Measurements from ENCODE around the gene CUX1. TPM values are rescaled to one million over a fixed set of nuclear protein-coding genes. Genes with fewer than 3 reads are reported as not detected.

Gene CUX1
- total RNA-seq, 1 experiment from 2014 or later: 116 TPM

DNA sequence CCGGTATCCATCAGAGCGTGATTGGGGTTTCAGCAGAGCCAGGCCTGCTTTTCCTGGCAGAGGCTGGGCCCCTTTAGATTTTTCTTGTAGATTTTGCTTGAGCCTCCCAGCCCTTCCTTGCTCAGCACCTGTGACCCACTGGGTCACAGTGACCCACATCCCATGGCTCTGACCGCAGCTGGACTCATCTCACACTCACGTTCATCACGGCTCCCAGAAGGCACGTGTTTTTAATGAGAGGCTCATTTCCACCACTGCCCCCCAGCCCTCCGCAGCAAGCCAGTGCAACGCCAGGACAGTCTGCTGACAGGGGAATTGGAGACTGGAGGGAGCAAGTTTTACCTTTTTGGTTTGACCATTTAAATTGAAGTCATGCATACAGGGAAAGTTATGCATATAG lies 155.7 kb downstream of the CUX1 start:
- Mint-ChIP-seq H3K4me3 (ENCODE audit: unreplicated experiment) (no peak overlapping the region), H3K27me3 (ENCODE audit: insufficient read depth, unreplicated experiment) (no peaks in the 10 kb centered on the region), H3K36me3 (ENCODE audit: insufficient read depth, unreplicated experiment) (peaks cover 54% of the 10 kb centered on the region), H3K4me1 (ENCODE audit: low read depth, unreplicated experiment) (peaks cover 34% of the 10 kb centered on the region), H3K9me3 (ENCODE audit: unreplicated experiment) (peaks cover under 1% of the 10 kb centered on the region), H3K27ac (ENCODE audit: unreplicated experiment) (peak overlapping the region; percentile 14)
- TF ChIP-seq, protein P1, sequence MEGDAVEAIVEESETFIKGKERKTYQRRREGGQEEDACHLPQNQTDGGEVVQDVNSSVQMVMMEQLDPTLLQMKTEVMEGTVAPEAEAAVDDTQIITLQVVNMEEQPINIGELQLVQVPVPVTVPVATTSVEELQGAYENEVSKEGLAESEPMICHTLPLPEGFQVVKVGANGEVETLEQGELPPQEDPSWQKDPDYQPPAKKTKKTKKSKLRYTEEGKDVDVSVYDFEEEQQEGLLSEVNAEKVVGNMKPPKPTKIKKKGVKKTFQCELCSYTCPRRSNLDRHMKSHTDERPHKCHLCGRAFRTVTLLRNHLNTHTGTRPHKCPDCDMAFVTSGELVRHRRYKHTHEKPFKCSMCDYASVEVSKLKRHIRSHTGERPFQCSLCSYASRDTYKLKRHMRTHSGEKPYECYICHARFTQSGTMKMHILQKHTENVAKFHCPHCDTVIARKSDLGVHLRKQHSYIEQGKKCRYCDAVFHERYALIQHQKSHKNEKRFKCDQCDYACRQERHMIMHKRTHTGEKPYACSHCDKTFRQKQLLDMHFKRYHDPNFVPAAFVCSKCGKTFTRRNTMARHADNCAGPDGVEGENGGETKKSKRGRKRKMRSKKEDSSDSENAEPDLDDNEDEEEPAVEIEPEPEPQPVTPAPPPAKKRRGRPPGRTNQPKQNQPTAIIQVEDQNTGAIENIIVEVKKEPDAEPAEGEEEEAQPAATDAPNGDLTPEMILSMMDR (IDR thresholded peaks at IDR 0.05; ENCODE audit: insufficient read depth in 1 of 2, low read depth in 1 of 2, low read length in 1 of 2, severe bottlenecking in 1 of 2, unreplicated experiment in 1 of 2): no peak
- no peak overlapping the region for H3K4me3 ChIP-seq (ENCODE audit: low read depth, low read length)
- no peaks in the 10 kb centered on the region for H3K9me3 ChIP-seq
- ChIA-PET POLR2A (no interaction called here), CTCF (no interaction called here)
- H3K27me3 ChIP-seq (replicated peaks; ENCODE audit: control insufficient read depth, insufficient read depth, low read length): no peaks in the 10 kb centered on the region
- no TSS peak for BruUV-seq (replicated peaks)
- DNase-seq: no peak
- peaks cover 18% of the 10 kb centered on the region for H3K4me1 ChIP-seq
- no peaks in the 10 kb centered on the region for H3K36me3 ChIP-seq (ENCODE audit: control insufficient read depth, insufficient read depth, low read length)
- intact Hi-C loops (cut with micrococcal nuclease; ENCODE audit: unreplicated experiment): no loop called here

DNA sequence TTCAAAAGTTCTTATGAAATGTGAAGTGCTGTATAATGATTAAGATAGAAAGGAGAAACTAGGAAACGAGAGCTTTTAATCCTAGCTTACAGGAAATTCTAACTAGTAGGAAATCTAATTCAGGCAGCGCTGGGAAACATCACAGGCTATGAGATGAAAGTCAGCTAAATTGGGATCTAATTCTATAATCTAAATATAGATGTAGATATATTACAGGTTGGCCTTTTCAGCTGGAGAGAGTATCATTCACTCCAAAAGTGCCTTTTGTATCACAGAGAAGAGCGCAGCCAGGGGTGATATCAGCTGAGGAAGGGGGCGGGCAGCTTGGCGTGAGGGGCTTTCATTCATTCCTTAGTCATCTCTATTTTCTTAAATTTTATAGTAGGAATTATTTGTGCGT lies 157.0 kb downstream of the CUX1 start:
- BruUV-seq (replicated peaks): no TSS peak
- no peak for DNase-seq
- TF ChIP-seq, protein P1 (IDR thresholded peaks at IDR 0.05; ENCODE audit: insufficient read depth in 1 of 2, low read depth in 1 of 2, low read length in 1 of 2, severe bottlenecking in 1 of 2, unreplicated experiment in 1 of 2): no peak
- Histone ChIP-seq H3K4me3 (ENCODE audit: low read depth, low read length) (no peak overlapping the region), H3K4me1 (peaks cover 18% of the 10 kb centered on the region), H3K27me3 (replicated peaks; ENCODE audit: control insufficient read depth, insufficient read depth, low read length) (no peaks in the 10 kb centered on the region), H3K9me3 (no peaks in the 10 kb centered on the region), H3K36me3 (ENCODE audit: control insufficient read depth, insufficient read depth, low read length) (no peaks in the 10 kb centered on the region)
- ChIA-PET CTCF (no interaction called here), POLR2A (no interaction called here)
- Mint-ChIP-seq H3K4me3 (ENCODE audit: unreplicated experiment) (no peak overlapping the region), H3K27ac (ENCODE audit: unreplicated experiment) (peak overlapping the region; percentile 34), H3K4me1 (ENCODE audit: low read depth, unreplicated experiment) (peaks cover 42% of the 10 kb centered on the region), H3K27me3 (ENCODE audit: insufficient read depth, unreplicated experiment) (no peaks in the 10 kb centered on the region), H3K36me3 (ENCODE audit: insufficient read depth, unreplicated experiment) (peaks cover 64% of the 10 kb centered on the region), H3K9me3 (ENCODE audit: unreplicated experiment) (peaks cover 10% of the 10 kb centered on the region)
- intact Hi-C loops (cut with micrococcal nuclease; ENCODE audit: unreplicated experiment): no loop called here

DNA sequence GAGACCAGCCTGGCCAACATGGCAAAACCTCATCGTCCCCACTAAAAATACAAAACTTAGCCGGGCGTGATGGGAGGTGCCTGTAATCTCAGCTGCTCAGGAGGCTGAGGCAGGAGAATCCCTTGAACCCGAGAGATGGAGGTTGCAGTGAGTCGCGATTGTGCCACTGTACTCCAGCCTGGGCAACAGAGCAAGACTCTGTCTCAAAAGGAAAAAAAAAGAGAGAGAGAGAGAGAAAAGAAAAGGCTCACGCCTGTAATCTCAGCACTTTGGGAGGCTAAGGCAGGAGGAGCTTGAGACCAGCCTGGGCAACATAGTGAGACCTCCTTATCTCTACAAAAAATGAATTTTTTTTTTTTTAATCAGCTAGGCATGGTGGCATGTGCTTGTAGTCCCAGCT lies 157.6 kb downstream of the CUX1 start:
- H3K36me3 ChIP-seq (ENCODE audit: control insufficient read depth, insufficient read depth, low read length): no peaks in the 10 kb centered on the region; the same call in 1 of the 2 replicates
- H3K27me3 Mint-ChIP-seq (ENCODE audit: insufficient read depth, unreplicated experiment): no peaks in the 10 kb centered on the region
- ChIA-PET CTCF (no interaction called here), POLR2A (no interaction called here)
- H3K4me3 ChIP-seq (ENCODE audit: low read depth, low read length): no peak overlapping the region
- H3K4me3 Mint-ChIP-seq (ENCODE audit: unreplicated experiment): peak overlapping the region; percentile 11
- BruUV-seq (replicated peaks): no TSS peak
- peak overlapping the region; percentile 34 for H3K27ac Mint-ChIP-seq (ENCODE audit: unreplicated experiment)
- no peaks in the 10 kb centered on the region for H3K9me3 ChIP-seq
- peaks cover 42% of the 10 kb centered on the region for H3K4me1 Mint-ChIP-seq (ENCODE audit: low read depth, unreplicated experiment)
- H3K9me3 Mint-ChIP-seq (ENCODE audit: unreplicated experiment): peaks cover 10% of the 10 kb centered on the region
- TF ChIP-seq, protein P1 (IDR thresholded peaks at IDR 0.05; ENCODE audit: insufficient read depth in 1 of 2, low read depth in 1 of 2, low read length in 1 of 2, severe bottlenecking in 1 of 2, unreplicated experiment in 1 of 2): no peak
- intact Hi-C loops (cut with micrococcal nuclease; ENCODE audit: unreplicated experiment): loop anchor here (1.0 kb wide), 1 partner anchor 38 kb away; no protein-coding TSS in a partner anchor
- peaks cover 18% of the 10 kb centered on the region for H3K4me1 ChIP-seq
- DNase-seq: no peak
- peaks cover 67% of the 10 kb centered on the region for H3K36me3 Mint-ChIP-seq (ENCODE audit: insufficient read depth, unreplicated experiment)
- H3K27me3 ChIP-seq (replicated peaks; ENCODE audit: control insufficient read depth, insufficient read depth, low read length): no peaks in the 10 kb centered on the region

Data from Caco-2 (cell line).